ENCODE results near the gene MORN2.

The MORN2 gene

GRCh38 chr2:38863061-38863695, 12.6 kb upstream of the MORN2 start:
- no peaks in the 10 kb centered on the region for H3K9me3 ChIP-seq (replicated peaks; ENCODE audit: low read length)
- H3K36me3 ChIP-seq (ENCODE audit: insufficient read depth, low read length): peaks cover 46% of the 10 kb centered on the region
- no peak overlapping the region for H3K4me3 ChIP-seq (ENCODE audit: low read length)
- no peaks in the 10 kb centered on the region for H3K4me1 ChIP-seq (ENCODE audit: control insufficient read depth, insufficient read depth, low read length)
- H3K9ac ChIP-seq (ENCODE audit: low read depth, low read length): no peak overlapping the region
- no peak overlapping the region for H3K4me2 ChIP-seq (ENCODE audit: low read length)
- no peaks in the 10 kb centered on the region for H3K27me3 ChIP-seq (ENCODE audit: control insufficient read depth, insufficient read depth, low read length)

- no peaks in the 10 kb centered on the region for H3K4me1 ChIP-seq (ENCODE audit: control insufficient read depth, insufficient read depth, low read length)
- peaks cover 18% of the 10 kb centered on the region for H3K36me3 ChIP-seq (ENCODE audit: insufficient read depth, low read length)
- H3K9ac ChIP-seq (ENCODE audit: low read depth, low read length): no peak overlapping the region
- no peaks in the 10 kb centered on the region for H3K9me3 ChIP-seq (replicated peaks; ENCODE audit: low read length)
- H3K4me3 ChIP-seq (ENCODE audit: low read length): no peak overlapping the region
- H3K4me2 ChIP-seq (ENCODE audit: low read length): no peak overlapping the region
- H3K27me3 ChIP-seq (ENCODE audit: control insufficient read depth, insufficient read depth, low read length): no peaks in the 10 kb centered on the region
Measured at GRCh38 chr2:38866773-38867443, 8.9 kb upstream of the MORN2 start.

GRCh38 chr2:38871432-38871831, 4.3 kb upstream of the MORN2 start:
- Histone ChIP-seq H3K4me2 (ENCODE audit: low read length) (no peak overlapping the region), H3K9ac (ENCODE audit: low read depth, low read length) (no peak overlapping the region), H3K9me3 (replicated peaks; ENCODE audit: low read length) (no peaks in the 10 kb centered on the region), H3K36me3 (ENCODE audit: insufficient read depth, low read length) (peaks cover 7% of the 10 kb centered on the region), H3K4me3 (ENCODE audit: low read length) (no peak overlapping the region), H3K4me1 (ENCODE audit: control insufficient read depth, insufficient read depth, low read length) (peaks cover 8% of the 10 kb centered on the region), H3K27me3 (ENCODE audit: control insufficient read depth, insufficient read depth, low read length) (no peaks in the 10 kb centered on the region)

- Histone ChIP-seq H3K9me3 (replicated peaks; ENCODE audit: low read length) (no peaks in the 10 kb centered on the region), H3K4me1 (ENCODE audit: control insufficient read depth, insufficient read depth, low read length) (peaks cover 12% of the 10 kb centered on the region), H3K9ac (ENCODE audit: low read depth, low read length) (no peak overlapping the region), H3K27me3 (ENCODE audit: control insufficient read depth, insufficient read depth, low read length) (no peaks in the 10 kb centered on the region), H3K4me2 (ENCODE audit: low read length) (no peak overlapping the region), H3K36me3 (ENCODE audit: insufficient read depth, low read length) (no peaks in the 10 kb centered on the region), H3K4me3 (ENCODE audit: low read length) (no peak overlapping the region)
Measured at GRCh38 chr2:38873763-38874162, 2.0 kb upstream of the MORN2 start.

- Histone ChIP-seq H3K4me3 (ENCODE audit: low read length) (peak overlapping the region; percentile 99), H3K9me3 (replicated peaks; ENCODE audit: low read length) (no peaks in the 10 kb centered on the region), H3K4me2 (ENCODE audit: low read length) (peak overlapping the region; percentile 91), H3K27me3 (ENCODE audit: control insufficient read depth, insufficient read depth, low read length) (no peaks in the 10 kb centered on the region), H3K36me3 (ENCODE audit: insufficient read depth, low read length) (no peaks in the 10 kb centered on the region), H3K4me1 (ENCODE audit: control insufficient read depth, insufficient read depth, low read length) (peaks cover 12% of the 10 kb centered on the region), H3K9ac (ENCODE audit: low read depth, low read length) (peak overlapping the region; percentile 91)
Measured at GRCh38 chr2:38875227-38875575, 575 bp upstream of the MORN2 start.

- Histone ChIP-seq H3K9ac (ENCODE audit: low read depth, low read length) (peak overlapping the region; percentile 91), H3K4me1 (ENCODE audit: control insufficient read depth, insufficient read depth, low read length) (peaks cover 12% of the 10 kb centered on the region)
Measured at GRCh38 chr2:38876407-38876806, 631 bp downstream of the MORN2 start.

GRCh38 chr2:38886063-38886462, 10.3 kb downstream of the MORN2 start:
- no peak overlapping the region for H3K4me3 ChIP-seq (ENCODE audit: low read length)
- H3K9me3 ChIP-seq (replicated peaks; ENCODE audit: low read length): no peaks in the 10 kb centered on the region
- H3K4me2 ChIP-seq (ENCODE audit: low read length): no peak overlapping the region
- no peaks in the 10 kb centered on the region for H3K36me3 ChIP-seq (ENCODE audit: insufficient read depth, low read length)
- H3K4me1 ChIP-seq (ENCODE audit: control insufficient read depth, insufficient read depth, low read length): no peaks in the 10 kb centered on the region
- no peaks in the 10 kb centered on the region for H3K27me3 ChIP-seq (ENCODE audit: control insufficient read depth, insufficient read depth, low read length)
- no peak overlapping the region for H3K9ac ChIP-seq (ENCODE audit: low read depth, low read length)

More at GRCh38 chr2:38876407-38876806, 631 bp downstream of the MORN2 start:
- H3K27me3 ChIP-seq (ENCODE audit: control insufficient read depth, insufficient read depth, low read length): no peaks in the 10 kb centered on the region
- no peaks in the 10 kb centered on the region for H3K9me3 ChIP-seq (replicated peaks; ENCODE audit: low read length)
- H3K36me3 ChIP-seq (ENCODE audit: insufficient read depth, low read length): no peaks in the 10 kb centered on the region
- peak overlapping the region; percentile 99 for H3K4me3 ChIP-seq (ENCODE audit: low read length)
- H3K4me2 ChIP-seq (ENCODE audit: low read length): peak overlapping the region; percentile 91

GRCh38 chr2:38887347-38887746, 11.6 kb downstream of the MORN2 start:
- no peaks in the 10 kb centered on the region for H3K27me3 ChIP-seq (ENCODE audit: control insufficient read depth, insufficient read depth, low read length)
- no peaks in the 10 kb centered on the region for H3K9me3 ChIP-seq (replicated peaks; ENCODE audit: low read length)
- H3K4me3 ChIP-seq (ENCODE audit: low read length): no peak overlapping the region
- no peaks in the 10 kb centered on the region for H3K36me3 ChIP-seq (ENCODE audit: insufficient read depth, low read length)
- no peak overlapping the region for H3K4me2 ChIP-seq (ENCODE audit: low read length)
- no peak overlapping the region for H3K9ac ChIP-seq (ENCODE audit: low read depth, low read length)
- H3K4me1 ChIP-seq (ENCODE audit: control insufficient read depth, insufficient read depth, low read length): no peaks in the 10 kb centered on the region

- Histone ChIP-seq H3K4me2 (ENCODE audit: low read length) (no peak overlapping the region), H3K36me3 (ENCODE audit: insufficient read depth, low read length) (no peaks in the 10 kb centered on the region), H3K9me3 (replicated peaks; ENCODE audit: low read length) (no peaks in the 10 kb centered on the region), H3K4me1 (ENCODE audit: control insufficient read depth, insufficient read depth, low read length) (no peaks in the 10 kb centered on the region), H3K9ac (ENCODE audit: low read depth, low read length) (no peak overlapping the region), H3K4me3 (ENCODE audit: low read length) (no peak overlapping the region), H3K27me3 (ENCODE audit: control insufficient read depth, insufficient read depth, low read length) (no peaks in the 10 kb centered on the region)
Measured at GRCh38 chr2:38887902-38888554, 12.3 kb downstream of the MORN2 start.

- Histone ChIP-seq H3K4me1 (ENCODE audit: control insufficient read depth, insufficient read depth, low read length) (no peaks in the 10 kb centered on the region), H3K9me3 (replicated peaks; ENCODE audit: low read length) (no peaks in the 10 kb centered on the region)
Measured at GRCh38 chr2:38889045-38889444, 13.3 kb downstream of the MORN2 start.

GRCh38 chr2:38889575-38889974, 13.8 kb downstream of the MORN2 start, which contains the start of gene ARHGEF33:
ARHGEF33 (plus strand) TSS chr2:38889875; CDS start chr2:38919448, 29,573 bp downstream.
- Histone ChIP-seq H3K4me1 (ENCODE audit: control insufficient read depth, insufficient read depth, low read length) (no peaks in the 10 kb centered on the region), H3K9ac (ENCODE audit: low read depth, low read length) (no peak within 1 kb of the TSS), H3K36me3 (ENCODE audit: insufficient read depth, low read length) (no peaks in the 10 kb centered on the region), H3K27me3 (ENCODE audit: control insufficient read depth, insufficient read depth, low read length) (no peaks in the 10 kb centered on the region), H3K9me3 (replicated peaks; ENCODE audit: low read length) (no peaks in the 10 kb centered on the region), H3K4me3 (ENCODE audit: low read length) (no peak within 1 kb of the TSS), H3K4me2 (ENCODE audit: low read length) (no peak within 1 kb of the TSS)

More at GRCh38 chr2:38889045-38889444, 13.3 kb downstream of the MORN2 start:
- Histone ChIP-seq H3K4me3 (ENCODE audit: low read length) (no peak overlapping the region), H3K36me3 (ENCODE audit: insufficient read depth, low read length) (no peaks in the 10 kb centered on the region), H3K9ac (ENCODE audit: low read depth, low read length) (no peak overlapping the region), H3K4me2 (ENCODE audit: low read length) (no peak overlapping the region), H3K27me3 (ENCODE audit: control insufficient read depth, insufficient read depth, low read length) (no peaks in the 10 kb centered on the region)
